ENCODE results near the gene MAT1A. TPM values are rescaled to one million over a fixed set of nuclear protein-coding genes. Genes with fewer than 3 reads are reported as not detected.

MAT1A gene
- polyA plus RNA-seq, 3 donors, result not detected

GRCh38 chr10:80266513-80266863, 23.0 kb downstream of the MAT1A start:
- peaks cover 2 to 9% (median 4%) of the 10 kb centered on the region in 7 donors for H3K9me3 Mint-ChIP-seq
- H3K36me3 ChIP-seq (replicated peaks in 1 of 2; ENCODE audit: control insufficient read depth in 1 of 2, insufficient read depth in 2 of 2, low read length in 2 of 2), result no peaks in the 10 kb centered on the region
- no peak overlapping the region for H3K4me3 ChIP-seq (replicated peaks in 1 of 3; ENCODE audit: low read depth in 2 of 3, low read length in 3 of 3)

GRCh38 chr10:80265740-80266512, 23.5 kb downstream of the MAT1A start:
- Histone ChIP-seq H3K9me3 (replicated peaks in 1 of 2; ENCODE audit: control insufficient read depth in 1 of 2, insufficient read depth in 1 of 2, low read length in 2 of 2) (no peaks in the 10 kb centered on the region), H3K27me3 (ENCODE audit: control insufficient read depth in 2 of 2, insufficient read depth in 2 of 2, low read length in 2 of 2) (no peaks in the 10 kb centered on the region), H3K4me1 (ENCODE audit: control insufficient read depth in 1 of 2, insufficient read depth in 2 of 2, low read length in 2 of 2) (no peaks in the 10 kb centered on the region), H3K9ac (ENCODE audit: insufficient read depth, low read length, poor library complexity, severe bottlenecking) (no peak overlapping the region), H3K27ac (ENCODE audit: low read depth in 1 of 2, low read length in 2 of 2) (no peak overlapping the region), H4K20me1 (ENCODE audit: insufficient read depth, low read length) (no peaks in the 10 kb centered on the region), H3K79me2 (ENCODE audit: insufficient read depth, low read length) (no peaks in the 10 kb centered on the region), H3K4me2 (replicated peaks; ENCODE audit: extremely low read depth, low read length, poor library complexity, severe bottlenecking) (no peak overlapping the region), H3K36me3 (replicated peaks in 1 of 2; ENCODE audit: control insufficient read depth in 1 of 2, insufficient read depth in 2 of 2, low read length in 2 of 2) (no peaks in the 10 kb centered on the region), H3K4me3 (replicated peaks in 1 of 3; ENCODE audit: low read depth in 2 of 3, low read length in 3 of 3) (no peak overlapping the region), H2AFZ (ENCODE audit: insufficient read depth, low read depth, low read length, poor library complexity, severe bottlenecking) (no peak overlapping the region)
- intact Hi-C loops (cut with micrococcal nuclease), result no loop called here
- no peak overlapping the region for H3K4me3 Mint-ChIP-seq
- no peak for TF ChIP-seq CTCF (IDR thresholded peaks at IDR 0.05)
- H3K4me1 Mint-ChIP-seq, result no peaks in the 10 kb centered on the region
- H3K27me3 Mint-ChIP-seq (ENCODE audit: low read depth in 3 of 3), result peaks cover 0 to 4% (median 4%) of the 10 kb centered on the region in 3 donors
- WGBS (ENCODE audit: insufficient coverage), result 86% methylated on average over 9 of the region's 15 CpGs
- DNase-seq, result peak in 1 of 3 donors; percentile 1
- peaks cover 2 to 9% (median 4%) of the 10 kb centered on the region in 7 donors for H3K9me3 Mint-ChIP-seq
- H3K36me3 Mint-ChIP-seq, result no peaks in the 10 kb centered on the region
- no peak overlapping the region for H3K27ac Mint-ChIP-seq

More at GRCh38 chr10:80266513-80266863, 23.0 kb downstream of the MAT1A start:
- no peak overlapping the region for H2AFZ ChIP-seq (ENCODE audit: insufficient read depth, low read depth, low read length, poor library complexity, severe bottlenecking)
- no peaks in the 10 kb centered on the region for H4K20me1 ChIP-seq (ENCODE audit: insufficient read depth, low read length)
- no peaks in the 10 kb centered on the region for H3K4me1 ChIP-seq (ENCODE audit: control insufficient read depth in 1 of 2, insufficient read depth in 2 of 2, low read length in 2 of 2)
- H3K79me2 ChIP-seq (ENCODE audit: insufficient read depth, low read length), result no peaks in the 10 kb centered on the region
- no peak overlapping the region for H3K4me3 Mint-ChIP-seq
- H3K27me3 ChIP-seq (ENCODE audit: control insufficient read depth in 2 of 2, insufficient read depth in 2 of 2, low read length in 2 of 2), result no peaks in the 10 kb centered on the region
- no peaks in the 10 kb centered on the region for H3K9me3 ChIP-seq (replicated peaks in 1 of 2; ENCODE audit: control insufficient read depth in 1 of 2, insufficient read depth in 1 of 2, low read length in 2 of 2)
- WGBS (ENCODE audit: insufficient coverage), result 95% methylated on average over 3 of the region's 4 CpGs
- DNase-seq, result no peak
- H3K27ac ChIP-seq (ENCODE audit: low read depth in 1 of 2, low read length in 2 of 2), result no peak overlapping the region
- H3K27me3 Mint-ChIP-seq (ENCODE audit: low read depth in 3 of 3), result peaks cover 0 to 4% (median 2%) of the 10 kb centered on the region in 3 donors
- intact Hi-C loops (cut with micrococcal nuclease), result no loop called here
- no peak overlapping the region for H3K9ac ChIP-seq (ENCODE audit: insufficient read depth, low read length, poor library complexity, severe bottlenecking)
- no peak for TF ChIP-seq CTCF (IDR thresholded peaks at IDR 0.05)
- no peaks in the 10 kb centered on the region for H3K36me3 Mint-ChIP-seq
- no peak overlapping the region for H3K27ac Mint-ChIP-seq
- no peaks in the 10 kb centered on the region for H3K4me1 Mint-ChIP-seq
- H3K4me2 ChIP-seq (replicated peaks; ENCODE audit: extremely low read depth, low read length, poor library complexity, severe bottlenecking), result no peak overlapping the region

All from CD14-positive monocyte (primary cell).